GM19238 (cell line): ENCODE results near the gene TMEM270.

Experiments
- DNase-seq: peaks from one replicate; pipeline ENCODE4 v3.0.0; 2011; ENCODE audit warnings: low spot score; ENCODE audit not compliant: insufficient read length

The TMEM270 gene

GRCh38 chr7:73904219-73905137 lies 43.5 kb downstream of the TMEM270 start:
- DNase-seq, result no peak

DNA sequence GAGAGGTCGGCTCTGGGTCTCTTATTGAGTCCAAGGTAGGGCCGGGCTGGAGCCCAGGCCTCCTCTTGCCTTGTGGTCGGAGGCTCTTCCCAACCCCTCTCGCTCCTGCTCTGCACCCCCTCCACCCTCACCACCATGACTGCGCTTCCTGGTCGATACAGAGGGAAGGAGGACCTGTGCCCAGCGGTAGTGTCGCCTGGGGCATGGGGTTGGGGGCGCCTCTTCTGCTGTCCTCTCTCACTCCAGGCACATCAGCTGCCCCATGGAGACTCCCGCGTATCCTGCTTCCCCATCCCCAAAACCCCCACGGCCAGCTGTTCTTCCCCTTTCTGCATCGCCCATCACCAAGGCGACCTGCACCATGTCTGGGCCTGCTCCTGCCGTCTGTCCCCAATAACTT lies 44.4 kb downstream of the TMEM270 start:
- DNase-seq, result no peak

GRCh38 chr7:73906874-73907273 lies 45.9 kb downstream of the TMEM270 start:
- no peak for DNase-seq

GRCh38 chr7:73907554-73908122 lies 46.7 kb downstream of the TMEM270 start:
- no peak for DNase-seq

DNA sequence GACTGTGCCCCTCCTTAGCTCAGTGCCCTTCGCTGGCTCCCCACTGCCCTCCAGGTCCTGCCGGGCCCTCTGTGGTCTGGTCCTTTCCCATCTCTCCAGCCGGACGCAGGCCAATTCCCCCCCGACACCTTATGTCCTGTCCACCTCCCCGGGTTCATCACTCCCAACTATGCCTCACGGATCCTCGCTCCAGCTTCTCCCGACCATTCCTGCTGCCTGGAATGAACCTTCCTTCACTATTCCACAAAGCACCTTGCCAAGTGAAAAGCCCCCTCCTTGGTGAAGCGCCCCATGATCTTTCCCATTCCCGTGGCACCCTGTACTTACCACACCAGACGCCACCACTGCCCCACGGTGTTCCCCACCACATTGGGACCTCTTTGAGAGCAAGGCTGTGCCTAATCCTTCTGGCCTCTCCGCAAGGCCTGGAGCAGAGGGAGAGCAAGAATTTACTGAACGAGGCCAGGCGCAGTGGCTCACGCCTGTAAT lies 47.2 kb downstream of the TMEM270 start:
- no peak for DNase-seq

DNA sequence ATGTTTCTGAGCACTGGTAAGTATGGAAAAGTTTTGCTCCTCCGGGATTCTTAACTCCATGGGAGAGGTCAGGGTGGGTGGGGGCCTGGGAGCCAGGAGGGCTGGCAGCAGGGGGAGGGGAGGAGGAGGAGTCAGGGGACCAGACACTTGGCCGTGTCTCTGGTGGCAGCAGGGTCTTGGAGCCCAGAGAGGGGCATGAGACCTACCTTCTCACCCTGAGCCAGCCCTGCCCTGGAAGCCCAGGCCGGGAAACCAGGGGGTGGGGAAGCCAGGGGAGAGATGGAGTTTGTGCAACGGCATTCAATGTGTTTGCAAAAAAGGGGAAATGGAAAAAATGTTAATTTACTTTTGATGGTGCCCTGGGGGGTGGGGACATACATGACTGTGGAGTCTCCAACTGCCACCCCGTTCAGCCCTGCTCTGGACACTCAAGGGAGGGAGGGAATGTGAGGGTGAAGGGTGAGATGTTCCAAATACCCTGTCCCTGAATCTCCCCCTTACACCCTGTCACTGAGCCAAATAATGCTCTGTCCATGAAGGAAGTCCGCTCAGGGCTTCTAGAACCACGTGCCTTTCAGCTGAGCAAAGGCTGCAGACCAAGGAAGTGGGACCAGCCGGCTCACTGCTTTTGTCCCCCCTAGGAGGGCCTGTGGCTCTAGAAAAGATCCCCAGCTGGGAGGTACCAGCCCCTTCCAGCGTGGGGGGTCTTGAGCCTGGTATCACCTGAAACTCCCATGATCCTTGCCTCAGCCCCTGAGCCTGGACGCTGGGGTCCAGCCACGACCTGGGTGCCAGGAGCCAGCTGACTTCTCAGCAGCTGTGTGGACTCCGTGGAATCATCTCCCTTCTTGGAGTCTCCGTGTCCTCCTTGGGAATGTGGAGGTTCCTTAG lies 48.3 kb downstream of the TMEM270 start:
- DNase-seq, result no peak

DNA sequence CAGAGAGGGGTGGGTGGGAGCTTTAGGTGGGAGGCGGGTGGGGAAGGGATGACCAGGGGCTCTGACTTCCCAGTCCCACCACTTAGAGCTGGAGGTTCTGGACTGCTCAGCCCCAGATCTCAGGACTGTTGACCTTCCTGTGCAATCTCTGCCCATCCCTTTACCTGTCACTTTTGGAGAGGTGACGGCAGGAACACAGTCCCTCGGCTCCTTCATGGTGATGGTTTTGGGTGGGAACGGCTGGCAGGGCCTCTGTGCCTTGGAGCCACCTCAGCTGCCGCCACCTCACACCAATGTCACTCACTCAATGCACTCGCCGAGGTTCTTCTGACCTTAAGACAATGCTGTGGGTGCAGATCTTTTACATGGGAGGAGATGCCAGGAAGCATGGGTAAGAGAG lies 49.0 kb downstream of the TMEM270 start:
- DNase-seq, result no peak

DNA sequence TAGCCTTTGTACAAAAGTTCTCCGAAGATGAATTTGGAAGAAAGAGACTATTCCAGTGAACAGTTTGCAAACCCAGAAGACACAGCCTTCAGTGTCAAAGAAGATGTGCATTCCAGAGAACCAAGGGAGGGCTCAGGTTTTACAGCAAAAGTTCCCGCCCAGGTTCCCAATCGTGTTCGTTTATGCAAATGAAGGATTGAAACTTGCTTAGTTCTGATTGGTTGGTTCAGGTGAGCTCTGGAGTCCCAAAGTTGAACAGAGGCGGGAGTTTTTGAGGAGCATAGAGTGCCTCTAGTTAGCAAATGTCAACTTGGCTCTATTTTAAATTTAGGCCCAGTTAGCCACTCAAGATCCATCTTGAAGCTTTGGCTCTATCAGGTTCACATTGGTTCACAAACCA lies 51.3 kb downstream of the TMEM270 start:
- DNase-seq, result no peak
